ENCODE measurements around the gene MRNIP. TPM values are rescaled to one million over a fixed set of nuclear protein-coding genes. Genes with fewer than 3 reads are reported as not detected.
A peak's percentile ranks its signal among the peaks of the same experiment; 100 is the strongest.

MRNIP gene
- total RNA-seq, 3 donors from 2014 or later (not counting 1 experiment from before 2014, with no cell fraction given): 19.7 to 40.2 (median 25.4) TPM

DNA sequence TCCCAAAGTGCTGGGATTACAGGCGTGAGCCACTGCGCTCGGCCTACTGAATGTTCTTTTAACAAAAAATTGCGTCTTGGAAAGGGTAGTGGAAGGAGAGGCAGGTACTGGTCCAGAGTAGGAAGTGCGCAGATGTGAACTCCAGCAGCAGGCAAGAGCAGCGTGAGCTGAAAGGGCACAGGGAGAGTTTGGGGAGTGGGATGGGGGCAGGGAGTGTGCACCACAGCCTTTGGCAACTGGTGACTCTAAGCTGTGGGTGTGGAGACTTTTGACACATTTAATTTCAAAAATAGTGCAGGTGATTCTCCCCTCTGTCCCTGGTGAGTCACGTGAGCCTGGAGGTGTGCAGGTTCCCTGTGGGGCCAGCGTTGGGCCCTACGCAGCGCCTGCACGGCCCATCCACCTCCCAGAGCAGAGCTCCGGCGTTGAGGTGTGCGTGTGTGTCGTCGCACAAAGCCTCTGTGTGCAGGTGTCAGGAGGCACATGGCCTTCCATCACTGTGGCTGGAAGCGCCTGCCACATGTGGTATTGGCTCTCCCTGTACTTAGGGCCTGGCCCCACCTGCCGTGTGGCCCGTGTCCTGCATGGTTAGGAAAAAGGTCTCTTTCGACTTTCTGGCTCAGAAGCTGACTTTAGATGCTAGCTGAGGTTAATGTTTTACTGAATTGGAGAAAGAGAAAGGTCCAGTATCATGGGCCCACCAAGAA lies 26.4 kb downstream of the MRNIP start:
- Mint-ChIP-seq H3K4me1 (peaks cover 38 to 39% of the 10 kb centered on the region in 2 donors), H3K4me3 (peak overlapping the region; percentile 35), H3K27me3 (ENCODE audit: low read depth in 2 of 2) (no peaks in the 10 kb centered on the region), H3K9me3 (no peaks in the 10 kb centered on the region), H3K36me3 (peaks cover 33% of the 10 kb centered on the region), H3K27ac (peak overlapping the region; percentile 67 to 81)
- no peak for TF ChIP-seq CTCF (IDR thresholded peaks at IDR 0.05)
- Histone ChIP-seq H3K4me1 (ENCODE audit: control insufficient read depth, insufficient read depth, low read length) (peaks cover 19% of the 10 kb centered on the region), H3K27ac (ENCODE audit: low read length) (no peak overlapping the region), H3K4me3 (ENCODE audit: low read length) (no peak overlapping the region), H3K27me3 (ENCODE audit: control insufficient read depth, insufficient read depth, low read length) (no peaks in the 10 kb centered on the region), H3K9me3 (ENCODE audit: control insufficient read depth, insufficient read depth, low read length) (no peaks in the 10 kb centered on the region), H3K36me3 (ENCODE audit: control insufficient read depth, insufficient read depth, low read length) (peaks cover 69% of the 10 kb centered on the region)
- peak in 1 of 3 donors; percentile 4 for ATAC-seq
- 96% methylated on average over 20 of the region's 20 CpGs for WGBS (ENCODE audit: insufficient coverage)
- DNase-seq: no peak
- intact Hi-C loops (cut with micrococcal nuclease): no loop called here

DNA sequence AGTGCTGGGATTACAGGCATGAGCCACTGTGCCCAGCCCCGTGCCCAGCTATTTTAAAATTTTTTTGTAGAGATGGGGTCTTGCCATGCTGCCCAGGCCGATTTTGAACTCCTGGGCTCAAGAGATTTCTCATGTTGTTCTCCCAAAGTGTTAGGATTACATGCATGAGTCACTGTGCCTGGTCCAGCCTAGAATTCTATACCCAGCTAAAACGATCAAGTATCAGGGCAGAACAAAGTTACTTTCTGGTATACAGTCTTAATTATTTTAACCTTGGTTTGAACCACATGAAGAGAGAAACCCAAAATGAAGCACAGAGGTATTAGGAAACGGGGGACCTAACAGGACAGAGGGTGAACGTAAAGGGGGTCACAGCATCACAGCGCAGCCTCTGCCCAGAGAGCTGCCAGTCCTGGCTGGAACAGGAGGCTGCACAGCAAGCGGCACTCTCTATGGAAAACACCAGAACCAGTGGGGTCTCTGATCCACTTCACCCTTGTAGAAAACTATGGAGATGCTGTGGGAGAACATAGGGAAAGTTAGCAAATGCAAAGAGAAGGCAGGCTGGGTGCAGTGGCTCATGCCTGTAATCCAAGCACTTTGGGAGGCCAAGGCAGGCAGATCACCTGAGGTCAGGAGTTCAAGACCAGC lies 27.7 kb downstream of the MRNIP start:
- ATAC-seq (no peak), DNase-seq (no peak)
- H3K4me3 ChIP-seq (ENCODE audit: low read length): no peak overlapping the region
- no peaks in the 10 kb centered on the region for H3K27me3 ChIP-seq (ENCODE audit: control insufficient read depth, insufficient read depth, low read length)
- H3K9me3 Mint-ChIP-seq: no peaks in the 10 kb centered on the region
- no peak overlapping the region for H3K4me3 Mint-ChIP-seq
- over 99% methylated on average over 7 of the region's 7 CpGs for WGBS (ENCODE audit: insufficient coverage)
- H3K27ac ChIP-seq (ENCODE audit: low read length): no peak overlapping the region
- peaks cover 29 to 31% of the 10 kb centered on the region in 2 donors for H3K4me1 Mint-ChIP-seq
- no peak for TF ChIP-seq CTCF (IDR thresholded peaks at IDR 0.05)
- intact Hi-C loops (cut with micrococcal nuclease): no loop called here
- no peaks in the 10 kb centered on the region for H3K27me3 Mint-ChIP-seq (ENCODE audit: low read depth in 2 of 2)
- H3K27ac Mint-ChIP-seq: peak overlapping the region; percentile 67 to 81
- peaks cover 23% of the 10 kb centered on the region for H3K36me3 Mint-ChIP-seq
- peaks cover 9% of the 10 kb centered on the region for H3K4me1 ChIP-seq (ENCODE audit: control insufficient read depth, insufficient read depth, low read length)
- H3K36me3 ChIP-seq (ENCODE audit: control insufficient read depth, insufficient read depth, low read length): peaks cover 66% of the 10 kb centered on the region
- H3K9me3 ChIP-seq (ENCODE audit: control insufficient read depth, insufficient read depth, low read length): no peaks in the 10 kb centered on the region

DNA sequence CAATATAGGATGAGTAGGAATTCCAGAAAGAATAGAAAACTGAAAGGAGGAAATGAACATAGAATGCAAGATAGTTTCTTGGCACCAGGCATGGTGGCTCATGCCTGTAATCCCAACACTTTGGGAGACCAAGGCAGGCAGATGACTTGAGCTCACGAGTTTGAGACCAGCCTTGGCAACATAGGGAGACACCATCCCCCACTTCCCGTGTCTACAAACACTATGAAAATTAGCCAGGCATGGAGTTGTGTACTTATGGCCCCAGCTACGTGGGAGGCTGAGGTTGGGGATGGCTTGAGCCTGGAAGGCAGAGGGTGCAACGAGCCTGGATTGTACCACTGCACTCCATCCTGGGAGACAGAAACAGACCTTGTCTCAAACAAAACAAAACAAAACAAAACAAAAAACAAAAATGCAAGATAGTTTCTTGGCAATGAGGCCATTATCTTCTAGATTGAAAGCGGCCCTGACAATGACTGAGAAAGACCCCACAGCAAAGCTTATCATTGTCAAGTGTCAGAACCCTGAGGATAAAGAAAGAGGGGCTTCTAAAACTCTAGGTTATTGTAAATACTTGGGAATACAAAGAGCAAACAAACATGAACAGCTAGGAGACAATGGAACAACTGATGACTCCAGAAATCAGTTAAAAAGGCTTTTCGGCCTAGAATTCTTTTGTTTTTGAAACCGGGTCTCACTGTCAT lies 28.7 kb downstream of the MRNIP start:
- no peak for DNase-seq
- H3K27ac Mint-ChIP-seq: peak overlapping the region; percentile 19 to 77
- no peaks in the 10 kb centered on the region for H3K9me3 Mint-ChIP-seq
- H3K9me3 ChIP-seq (ENCODE audit: control insufficient read depth, insufficient read depth, low read length): no peaks in the 10 kb centered on the region
- peaks cover 24% of the 10 kb centered on the region for H3K36me3 Mint-ChIP-seq
- no peak overlapping the region for H3K4me3 ChIP-seq (ENCODE audit: low read length)
- no peaks in the 10 kb centered on the region for H3K27me3 ChIP-seq (ENCODE audit: control insufficient read depth, insufficient read depth, low read length)
- H3K27ac ChIP-seq (ENCODE audit: low read length): no peak overlapping the region
- H3K27me3 Mint-ChIP-seq (ENCODE audit: low read depth in 2 of 2): no peaks in the 10 kb centered on the region
- no peak for ATAC-seq
- WGBS (ENCODE audit: insufficient coverage): 92% methylated on average over 7 of the region's 7 CpGs
- H3K4me1 ChIP-seq (ENCODE audit: control insufficient read depth, insufficient read depth, low read length): peaks cover 9% of the 10 kb centered on the region
- TF ChIP-seq CTCF (IDR thresholded peaks at IDR 0.05): no peak
- peak overlapping the region; percentile 13 for H3K4me3 Mint-ChIP-seq
- intact Hi-C loops (cut with micrococcal nuclease): no loop called here
- peaks cover 29 to 34% of the 10 kb centered on the region in 2 donors for H3K4me1 Mint-ChIP-seq
- H3K36me3 ChIP-seq (ENCODE audit: control insufficient read depth, insufficient read depth, low read length): peaks cover 75% of the 10 kb centered on the region
